Fibroblast of lung (primary cell): ENCODE data around the gene BEST4. TPM values are rescaled to one million over a fixed set of nuclear protein-coding genes. Genes with fewer than 3 reads are reported as not detected.

Source experiments
- DNase-seq, 2 donors: peaks; one replicate each; pipeline versions ENCODE4 v3.0.0 to v3.0.0-alpha.2; 2010; ENCODE audit warnings: low read depth in 2 of 2
- H2AFZ ChIP-seq: 2 replicates; pipeline ENCODE4 v1.5.1; 2012; ENCODE audit warnings: low read length, control low read depth, inconsistent platforms
- H3K27ac ChIP-seq: 2 replicates; pipeline ENCODE4 v1.5.1; 2011; ENCODE audit warnings: low read length, control low read depth; ENCODE audit not compliant: insufficient read depth
- H3K27me3 ChIP-seq: 2 replicates; pipeline ENCODE4 v1.5.1; 2011; ENCODE audit warnings: mild to moderate bottlenecking, low read length; ENCODE audit not compliant: control insufficient read depth, insufficient read depth
- H3K36me3 ChIP-seq: 2 replicates; pipeline ENCODE4 v1.5.1; 2011; ENCODE audit warnings: low read length; ENCODE audit not compliant: control insufficient read depth, insufficient read depth
- H3K4me1 ChIP-seq: 2 replicates; pipeline ENCODE4 v1.5.1; 2011; ENCODE audit warnings: low read length; ENCODE audit not compliant: control insufficient read depth, insufficient read depth; ENCODE audit errors: extremely low read depth
- H3K4me2 ChIP-seq: 2 replicates; pipeline ENCODE4 v1.5.1; 2011; ENCODE audit warnings: low read length, control low read depth; ENCODE audit not compliant: insufficient read depth; ENCODE audit errors: extremely low read depth
- H3K4me3 ChIP-seq, 4 experiments: fragments of 200-600 bp in 1 of 4; sonication (generic) in 1 of 4; replicated peaks in 1 of 4; 2 replicates each; pipeline ENCODE4 v1.5.1; 2011 to 2016; ENCODE audit warnings: low read length in 4 of 4, low read depth in 3 of 4, mild to moderate bottlenecking in 3 of 4, control low read depth in 2 of 4, inconsistent platforms in 1 of 4, mixed read lengths in 1 of 4; ENCODE audit not compliant: insufficient read depth in 1 of 4; ENCODE audit errors: control extremely low read depth in 1 of 4
- H3K79me2 ChIP-seq: 2 replicates; pipeline ENCODE4 v1.5.1; 2012; ENCODE audit warnings: mild to moderate bottlenecking, low read length, inconsistent platforms; ENCODE audit not compliant: control insufficient read depth, insufficient read depth
- H3K9ac ChIP-seq: 2 replicates; pipeline ENCODE4 v1.5.1; 2011; ENCODE audit warnings: mild to moderate bottlenecking, low read length, control low read depth; ENCODE audit not compliant: insufficient read depth
- H3K9me3 ChIP-seq: 2 replicates; pipeline ENCODE4 v1.5.1; 2012; ENCODE audit warnings: low read depth, low read length; ENCODE audit not compliant: control insufficient read depth, insufficient read depth
- H4K20me1 ChIP-seq: 2 replicates; pipeline ENCODE4 v1.5.1; 2011; ENCODE audit warnings: low read length; ENCODE audit not compliant: control insufficient read depth, insufficient read depth; ENCODE audit errors: extremely low read depth
- EZH2 ChIP-seq: IDR thresholded peaks from 2 replicates; pipeline ENCODE4 v1.5.1; 2012; ENCODE audit warnings: low read length, control low read depth, mild to moderate bottlenecking; ENCODE audit errors: missing control alignments
- polyA plus RNA-seq, 2 donors: library from polyadenylated mRNA; depleted of rRNA in 1 of 2; stranded (reverse) in 1 of 2; unstranded in 1 of 2; fragments of >200 nt; gene quantifications; 2 replicates each; pipeline ENCODE4 v1.2.1, GENCODE V29; 2011 to 2012; ENCODE audit warnings: missing spikeins in 1 of 2
- total RNA-seq: library from RNA; depleted of rRNA; stranded (reverse); fragments of >200 nt; gene quantifications from 2 replicates; pipeline ENCODE4 v1.2.1, GENCODE V29; 2014
- TF ChIP-seq, protein P1 (sequence below), 2 donors: IDR thresholded peaks in 1 of 2; conservative IDR thresholded peaks in 1 of 2; 1 replicate in 1 of 2; 2 replicates in 1 of 2; pipeline ENCODE4 v1.5.1; 2011 to 2012; ENCODE audit warnings: low read length in 2 of 2, control low read depth in 1 of 2, inconsistent platforms in 1 of 2, low read depth in 1 of 2, mild to moderate bottlenecking in 1 of 2

The BEST4 gene
- total and polyA plus RNA-seq, 2 donors (not counting 1 experiment from before 2014, with no cell fraction given): 0.10 to 0.17 TPM

DNA sequence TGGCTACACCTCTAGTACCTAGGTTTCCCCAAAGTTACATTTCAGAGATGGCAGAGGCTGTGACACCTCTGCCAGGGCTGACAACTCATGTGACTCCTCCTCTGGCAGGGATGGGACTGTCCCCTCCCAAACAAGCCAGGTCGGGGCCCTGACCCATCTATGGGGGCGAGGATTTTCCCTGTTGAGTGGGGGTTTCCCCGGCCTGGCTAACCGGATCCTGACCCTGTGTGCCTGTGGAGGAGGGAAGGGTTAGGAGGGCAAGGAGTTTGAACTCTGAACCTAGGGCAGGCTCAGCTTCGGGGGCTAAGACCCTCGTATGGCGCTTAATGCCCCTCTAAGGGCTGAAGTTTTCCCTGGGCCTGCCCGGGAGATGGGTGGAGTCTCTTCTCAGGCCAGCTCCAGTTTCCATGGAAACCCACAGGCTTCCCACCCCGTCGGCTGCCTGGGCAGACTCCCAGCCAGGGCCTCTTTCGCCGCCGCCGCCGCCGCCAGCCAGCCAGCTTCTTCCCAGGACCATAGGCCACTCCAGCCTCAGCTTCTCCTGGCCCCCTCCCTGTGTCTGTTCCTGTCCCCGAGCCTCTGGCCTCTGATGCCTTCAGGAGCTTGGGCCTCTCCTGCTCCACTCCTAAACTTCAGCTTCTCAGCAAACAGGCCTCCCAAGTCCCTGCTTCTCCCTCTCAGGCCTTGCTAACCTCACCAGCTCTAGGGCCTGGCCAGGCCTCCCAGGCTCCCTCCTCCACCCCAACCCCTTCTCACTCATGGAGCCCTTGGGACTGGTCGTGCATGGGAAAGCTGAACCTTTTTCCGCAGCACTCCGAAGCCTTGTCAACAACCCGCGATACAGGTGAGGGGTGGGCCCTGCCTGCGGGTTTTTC is 20.3 kb upstream of the BEST4 start, which contains the start of gene BTBD19:
Gene BTBD19 (plus strand): TSS at position 461 of the 875 bp plus-strand sequence. CDS start 298 bp downstream, at position 759.
- Histone ChIP-seq H4K20me1 (no peaks in the 10 kb centered on the region), H3K27me3 (no peaks in the 10 kb centered on the region), H3K27ac (peak within 1 kb of the TSS; percentile 100), H3K4me1 (peaks cover 67% of the 10 kb centered on the region), H2AFZ (no peak within 1 kb of the TSS), H3K4me3 (peak within 1 kb of the TSS; percentile 47 to 64 (median 50)), H3K9ac (peak within 1 kb of the TSS; percentile 92), H3K36me3 (peaks cover 36% of the 10 kb centered on the region), H3K9me3 (no peaks in the 10 kb centered on the region), H3K79me2 (peaks cover 40% of the 10 kb centered on the region), H3K4me2 (peak within 1 kb of the TSS; percentile 93)
- peak; percentile 93 to 95 for DNase-seq
- no peak for TF ChIP-seq EZH2
- TF ChIP-seq, protein P1, sequence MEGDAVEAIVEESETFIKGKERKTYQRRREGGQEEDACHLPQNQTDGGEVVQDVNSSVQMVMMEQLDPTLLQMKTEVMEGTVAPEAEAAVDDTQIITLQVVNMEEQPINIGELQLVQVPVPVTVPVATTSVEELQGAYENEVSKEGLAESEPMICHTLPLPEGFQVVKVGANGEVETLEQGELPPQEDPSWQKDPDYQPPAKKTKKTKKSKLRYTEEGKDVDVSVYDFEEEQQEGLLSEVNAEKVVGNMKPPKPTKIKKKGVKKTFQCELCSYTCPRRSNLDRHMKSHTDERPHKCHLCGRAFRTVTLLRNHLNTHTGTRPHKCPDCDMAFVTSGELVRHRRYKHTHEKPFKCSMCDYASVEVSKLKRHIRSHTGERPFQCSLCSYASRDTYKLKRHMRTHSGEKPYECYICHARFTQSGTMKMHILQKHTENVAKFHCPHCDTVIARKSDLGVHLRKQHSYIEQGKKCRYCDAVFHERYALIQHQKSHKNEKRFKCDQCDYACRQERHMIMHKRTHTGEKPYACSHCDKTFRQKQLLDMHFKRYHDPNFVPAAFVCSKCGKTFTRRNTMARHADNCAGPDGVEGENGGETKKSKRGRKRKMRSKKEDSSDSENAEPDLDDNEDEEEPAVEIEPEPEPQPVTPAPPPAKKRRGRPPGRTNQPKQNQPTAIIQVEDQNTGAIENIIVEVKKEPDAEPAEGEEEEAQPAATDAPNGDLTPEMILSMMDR (conservative IDR thresholded peaks at IDR 0.05 in 1 of 2, IDR thresholded peaks at IDR 0.05 in 1 of 2; ENCODE audit: low read depth in 1 of 2, low read length in 2 of 2): no peak

DNA sequence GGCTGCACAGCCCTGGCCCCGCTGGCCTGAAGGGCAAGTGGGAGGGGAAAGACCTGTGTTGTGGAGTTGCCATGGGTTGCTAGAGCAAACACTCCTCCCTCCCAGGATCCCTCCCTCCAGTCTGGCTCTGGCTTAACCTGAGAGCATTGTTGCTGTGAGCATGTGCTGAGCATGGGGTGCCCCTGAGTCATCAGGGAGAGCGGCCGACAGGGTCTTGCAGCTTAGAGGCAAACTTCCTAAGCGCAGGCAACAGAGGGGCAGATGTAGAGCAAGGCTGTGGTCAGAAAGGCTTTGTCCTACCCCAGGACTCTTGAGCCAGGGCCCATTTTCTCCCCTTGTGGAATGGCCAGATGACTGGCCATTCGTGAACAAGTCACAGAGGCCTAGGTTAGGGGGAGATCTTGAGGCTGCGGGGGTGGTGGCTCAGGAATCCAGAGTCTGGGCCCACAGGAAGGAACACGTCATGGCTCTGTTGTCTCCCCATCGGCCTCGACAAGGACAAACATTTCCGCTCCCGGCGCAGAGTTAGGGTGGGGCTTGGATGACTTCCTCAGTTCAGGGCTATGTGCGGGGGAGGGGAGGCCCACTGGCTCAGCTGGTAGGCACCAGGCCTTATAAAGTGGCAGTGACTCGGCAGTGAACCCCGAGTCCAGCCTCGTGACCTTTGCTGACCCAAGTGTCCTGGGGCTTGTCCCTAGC is 19.5 kb upstream of the BEST4 start:
- Histone ChIP-seq H3K4me2 (peak overlapping the region; percentile 93), H3K4me3 (peak overlapping the region; percentile 3 to 64 (median 36)), H3K9me3 (no peaks in the 10 kb centered on the region), H3K79me2 (peaks cover 48% of the 10 kb centered on the region), H2AFZ (no peak overlapping the region), H3K4me1 (peaks cover 74% of the 10 kb centered on the region), H4K20me1 (no peaks in the 10 kb centered on the region), H3K9ac (peak overlapping the region; percentile 92), H3K27me3 (no peaks in the 10 kb centered on the region), H3K36me3 (peaks cover 39% of the 10 kb centered on the region), H3K27ac (peak overlapping the region; percentile 100)
- DNase-seq: peak; percentile 99 to 100
- TF ChIP-seq EZH2: no peak
- TF ChIP-seq, protein P1 (conservative IDR thresholded peaks at IDR 0.05 in 1 of 2, IDR thresholded peaks at IDR 0.05 in 1 of 2; ENCODE audit: low read depth in 1 of 2, low read length in 2 of 2): no peak
